ENCODE measurements around the gene ARHGEF39.
A peak's percentile ranks its signal among the peaks of the same experiment; 100 is the strongest.

Gene ARHGEF39

GRCh38 chr9:35682051-35682450 is 17.1 kb upstream of the ARHGEF39 start:
- Histone ChIP-seq H3K4me1 (ENCODE audit: control insufficient read depth, insufficient read depth, low read length) (peaks cover 16% of the 10 kb centered on the region), H3K9ac (ENCODE audit: low read length) (no peak overlapping the region), H3K9me3 (ENCODE audit: control insufficient read depth, low read length) (no peaks in the 10 kb centered on the region), H3K4me3 (ENCODE audit: low read length) (no peak overlapping the region), H3K27me3 (replicated peaks; ENCODE audit: control insufficient read depth, insufficient read depth, low read length) (no peaks in the 10 kb centered on the region), H3K36me3 (ENCODE audit: control insufficient read depth, insufficient read depth, low read length, severe bottlenecking) (peaks cover 43% of the 10 kb centered on the region)
- no peak for DNase-seq (ENCODE audit: low read depth)

- H3K27me3 ChIP-seq (replicated peaks; ENCODE audit: control insufficient read depth, insufficient read depth, low read length): no peaks in the 10 kb centered on the region
- H3K9ac ChIP-seq (ENCODE audit: low read length): no peak overlapping the region
- H3K36me3 ChIP-seq (ENCODE audit: control insufficient read depth, insufficient read depth, low read length, severe bottlenecking): peaks cover 43% of the 10 kb centered on the region
- no peak for DNase-seq (ENCODE audit: low read depth)
- H3K4me1 ChIP-seq (ENCODE audit: control insufficient read depth, insufficient read depth, low read length): peaks cover 10% of the 10 kb centered on the region
- no peaks in the 10 kb centered on the region for H3K9me3 ChIP-seq (ENCODE audit: control insufficient read depth, low read length)
- H3K4me3 ChIP-seq (ENCODE audit: low read length): no peak overlapping the region
Observed at GRCh38 chr9:35681341-35682002, 16.5 kb upstream of the ARHGEF39 start.

GRCh38 chr9:35680331-35681105 is 15.5 kb upstream of the ARHGEF39 start:
- peaks cover 8% of the 10 kb centered on the region for H3K4me1 ChIP-seq (ENCODE audit: control insufficient read depth, insufficient read depth, low read length)
- H3K27me3 ChIP-seq (replicated peaks; ENCODE audit: control insufficient read depth, insufficient read depth, low read length): no peaks in the 10 kb centered on the region
- H3K9me3 ChIP-seq (ENCODE audit: control insufficient read depth, low read length): no peaks in the 10 kb centered on the region
- no peak overlapping the region for H3K9ac ChIP-seq (ENCODE audit: low read length)
- no peak overlapping the region for H3K4me3 ChIP-seq (ENCODE audit: low read length)
- H3K36me3 ChIP-seq (ENCODE audit: control insufficient read depth, insufficient read depth, low read length, severe bottlenecking): peaks cover 40% of the 10 kb centered on the region
- no peak for DNase-seq (ENCODE audit: low read depth)

GRCh38 chr9:35679766-35680330 is 14.9 kb upstream of the ARHGEF39 start:
- Histone ChIP-seq H3K9me3 (ENCODE audit: control insufficient read depth, low read length) (no peaks in the 10 kb centered on the region), H3K4me1 (ENCODE audit: control insufficient read depth, insufficient read depth, low read length) (peaks cover 8% of the 10 kb centered on the region), H3K9ac (ENCODE audit: low read length) (no peak overlapping the region), H3K36me3 (ENCODE audit: control insufficient read depth, insufficient read depth, low read length, severe bottlenecking) (peaks cover 33% of the 10 kb centered on the region), H3K27me3 (replicated peaks; ENCODE audit: control insufficient read depth, insufficient read depth, low read length) (no peaks in the 10 kb centered on the region), H3K4me3 (ENCODE audit: low read length) (no peak overlapping the region)
- DNase-seq (ENCODE audit: low read depth): no peak

- Histone ChIP-seq H3K4me3 (ENCODE audit: low read length) (no peak overlapping the region), H3K27me3 (replicated peaks; ENCODE audit: control insufficient read depth, insufficient read depth, low read length) (no peaks in the 10 kb centered on the region), H3K36me3 (ENCODE audit: control insufficient read depth, insufficient read depth, low read length, severe bottlenecking) (peaks cover 26% of the 10 kb centered on the region), H3K9me3 (ENCODE audit: control insufficient read depth, low read length) (no peaks in the 10 kb centered on the region), H3K4me1 (ENCODE audit: control insufficient read depth, insufficient read depth, low read length) (peaks cover 8% of the 10 kb centered on the region), H3K9ac (ENCODE audit: low read length) (no peak overlapping the region)
- DNase-seq (ENCODE audit: low read depth): no peak
Observed at GRCh38 chr9:35679091-35679490, 14.1 kb upstream of the ARHGEF39 start.

- Histone ChIP-seq H3K27me3 (replicated peaks; ENCODE audit: control insufficient read depth, insufficient read depth, low read length) (no peaks in the 10 kb centered on the region), H3K36me3 (ENCODE audit: control insufficient read depth, insufficient read depth, low read length, severe bottlenecking) (no peaks in the 10 kb centered on the region), H3K4me1 (ENCODE audit: control insufficient read depth, insufficient read depth, low read length) (peaks cover 5% of the 10 kb centered on the region), H3K9ac (ENCODE audit: low read length) (peak overlapping the region; percentile 67), H3K4me3 (ENCODE audit: low read length) (peak overlapping the region; percentile 74), H3K9me3 (ENCODE audit: control insufficient read depth, low read length) (no peaks in the 10 kb centered on the region)
- DNase-seq (ENCODE audit: low read depth): peak; percentile 50
Observed at GRCh38 chr9:35675732-35676392, 10.9 kb upstream of the ARHGEF39 start.

GRCh38 chr9:35675204-35675603 is 10.2 kb upstream of the ARHGEF39 start:
- DNase-seq (ENCODE audit: low read depth): no peak
- peak overlapping the region; percentile 74 for H3K4me3 ChIP-seq (ENCODE audit: low read length)
- peaks cover 5% of the 10 kb centered on the region for H3K4me1 ChIP-seq (ENCODE audit: control insufficient read depth, insufficient read depth, low read length)
- H3K9ac ChIP-seq (ENCODE audit: low read length): no peak overlapping the region
- H3K27me3 ChIP-seq (replicated peaks; ENCODE audit: control insufficient read depth, insufficient read depth, low read length): no peaks in the 10 kb centered on the region
- H3K36me3 ChIP-seq (ENCODE audit: control insufficient read depth, insufficient read depth, low read length, severe bottlenecking): no peaks in the 10 kb centered on the region
- H3K9me3 ChIP-seq (ENCODE audit: control insufficient read depth, low read length): no peaks in the 10 kb centered on the region

GRCh38 chr9:35674025-35674361 is 9.0 kb upstream of the ARHGEF39 start:
- Histone ChIP-seq H3K4me3 (ENCODE audit: low read length) (no peak overlapping the region), H3K4me1 (ENCODE audit: control insufficient read depth, insufficient read depth, low read length) (peaks cover 5% of the 10 kb centered on the region), H3K36me3 (ENCODE audit: control insufficient read depth, insufficient read depth, low read length, severe bottlenecking) (no peaks in the 10 kb centered on the region), H3K9ac (ENCODE audit: low read length) (no peak overlapping the region), H3K27me3 (replicated peaks; ENCODE audit: control insufficient read depth, insufficient read depth, low read length) (no peaks in the 10 kb centered on the region), H3K9me3 (ENCODE audit: control insufficient read depth, low read length) (no peaks in the 10 kb centered on the region)
- no peak for DNase-seq (ENCODE audit: low read depth)

GRCh38 chr9:35673132-35674024 is 8.4 kb upstream of the ARHGEF39 start, which contains the start of gene CA9:
CA9 (plus strand) TSS chr9:35673928; CDS start chr9:35673960, 32 bp downstream.
- no peak for DNase-seq (ENCODE audit: low read depth)
- peaks cover 5% of the 10 kb centered on the region for H3K4me1 ChIP-seq (ENCODE audit: control insufficient read depth, insufficient read depth, low read length)
- H3K9me3 ChIP-seq (ENCODE audit: control insufficient read depth, low read length): no peaks in the 10 kb centered on the region
- no peak within 1 kb of the TSS for H3K4me3 ChIP-seq (ENCODE audit: low read length)
- H3K9ac ChIP-seq (ENCODE audit: low read length): no peak within 1 kb of the TSS
- H3K27me3 ChIP-seq (replicated peaks; ENCODE audit: control insufficient read depth, insufficient read depth, low read length): no peaks in the 10 kb centered on the region
- H3K36me3 ChIP-seq (ENCODE audit: control insufficient read depth, insufficient read depth, low read length, severe bottlenecking): no peaks in the 10 kb centered on the region

GRCh38 chr9:35669331-35670145 is 4.5 kb upstream of the ARHGEF39 start:
- no peak overlapping the region for H3K9ac ChIP-seq (ENCODE audit: low read length)
- peaks cover 7% of the 10 kb centered on the region for H3K4me1 ChIP-seq (ENCODE audit: control insufficient read depth, insufficient read depth, low read length)
- no peaks in the 10 kb centered on the region for H3K36me3 ChIP-seq (ENCODE audit: control insufficient read depth, insufficient read depth, low read length, severe bottlenecking)
- DNase-seq (ENCODE audit: low read depth): no peak
- no peaks in the 10 kb centered on the region for H3K9me3 ChIP-seq (ENCODE audit: control insufficient read depth, low read length)
- no peak overlapping the region for H3K4me3 ChIP-seq (ENCODE audit: low read length)
- H3K27me3 ChIP-seq (replicated peaks; ENCODE audit: control insufficient read depth, insufficient read depth, low read length): no peaks in the 10 kb centered on the region
